Left ventricle myocardium superior (tissue), 1 donor: ENCODE measurements around the gene CSTF2T. TPM values are rescaled to one million over a fixed set of nuclear protein-coding genes. Genes with fewer than 3 reads are reported as not detected.
"Not testable (repeated sequence)": the region's sequence is repeated elsewhere in the genome, so short reads cannot be mapped to it uniquely, and the experiment has no call there.

ENCODE experiments used
- ATAC-seq: fragments of 200-7000 bp; cut with Tn5 transposase; one replicate; pipeline ENCODE4 v1.9.1; 2020; ENCODE audit warnings: mild to moderate bottlenecking, moderate library complexity
- DNase-seq: peaks from one replicate; pipeline ENCODE4 v3.0.0-alpha.2; 2020
- intact Hi-C: fragments of 100-400 bp; cut with micrococcal nuclease; formaldehyde crosslinking; loops from one replicate; pipeline ENCODE4 v1.11.0; 2022
- total RNA-seq: library from RNA; stranded (reverse); fragmentation: NEBNext Ultra II Directional; extraction: Animal tissue kit (Norgen Biotek cat#: 25700); gene quantifications from one replicate; pipeline ENCODE4 v1.2.1, GENCODE V29; 2021
- donor health status: DM: no; HTN: yes; CAD: no; lungs with severe emphysema.

The CSTF2T gene
- total RNA-seq, 1 donor from 2014 or later = 21.3 TPM

DNA sequence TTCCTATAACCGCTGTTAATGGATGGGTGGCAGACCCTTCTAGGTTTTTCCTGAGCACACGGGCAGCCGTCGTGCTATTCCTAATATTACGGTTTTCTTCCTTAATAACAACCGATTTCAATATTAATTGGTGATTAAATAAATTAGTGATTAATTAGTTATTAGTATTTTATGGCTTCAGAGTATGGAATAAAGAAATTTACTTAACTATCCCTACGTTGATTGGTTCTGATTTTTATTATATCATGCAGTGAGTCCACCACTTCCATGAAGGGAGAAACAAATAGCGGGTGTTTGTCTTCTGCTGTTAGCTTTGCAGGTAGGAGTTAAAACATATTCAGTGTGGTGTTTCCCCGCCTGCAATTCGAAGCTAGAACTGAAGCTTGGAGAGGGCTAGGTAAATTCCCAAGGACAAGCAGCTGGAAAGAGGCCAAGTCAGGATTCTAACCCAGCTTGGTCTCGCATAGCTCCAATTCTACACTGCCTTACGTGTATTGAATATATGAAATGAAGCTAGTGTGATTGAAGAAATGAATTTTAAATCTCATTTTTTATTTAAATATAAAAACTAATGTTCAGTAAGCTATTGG is 928 bp upstream of the CSTF2T start:
- ATAC-seq (peak; percentile 5), DNase-seq (no peak)
- intact Hi-C loops = no loop called here

DNA sequence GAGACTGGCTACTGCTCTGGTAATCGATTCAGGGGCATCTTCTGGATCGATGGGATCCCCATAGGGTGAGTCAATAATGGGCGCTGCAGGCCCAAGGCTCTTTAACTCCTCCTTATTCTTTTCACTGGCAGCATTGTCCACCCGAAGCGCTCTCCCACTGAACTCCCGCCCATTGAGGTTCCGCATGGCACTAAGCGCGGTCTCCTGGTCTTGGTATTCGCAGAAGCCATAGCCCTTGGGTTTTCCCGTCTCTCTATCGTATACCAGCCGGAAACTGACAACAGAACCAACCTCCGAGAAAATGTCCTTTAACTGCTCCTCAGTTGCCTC is 285 bp downstream of the CSTF2T start:
- intact Hi-C loops = no loop called here

DNA sequence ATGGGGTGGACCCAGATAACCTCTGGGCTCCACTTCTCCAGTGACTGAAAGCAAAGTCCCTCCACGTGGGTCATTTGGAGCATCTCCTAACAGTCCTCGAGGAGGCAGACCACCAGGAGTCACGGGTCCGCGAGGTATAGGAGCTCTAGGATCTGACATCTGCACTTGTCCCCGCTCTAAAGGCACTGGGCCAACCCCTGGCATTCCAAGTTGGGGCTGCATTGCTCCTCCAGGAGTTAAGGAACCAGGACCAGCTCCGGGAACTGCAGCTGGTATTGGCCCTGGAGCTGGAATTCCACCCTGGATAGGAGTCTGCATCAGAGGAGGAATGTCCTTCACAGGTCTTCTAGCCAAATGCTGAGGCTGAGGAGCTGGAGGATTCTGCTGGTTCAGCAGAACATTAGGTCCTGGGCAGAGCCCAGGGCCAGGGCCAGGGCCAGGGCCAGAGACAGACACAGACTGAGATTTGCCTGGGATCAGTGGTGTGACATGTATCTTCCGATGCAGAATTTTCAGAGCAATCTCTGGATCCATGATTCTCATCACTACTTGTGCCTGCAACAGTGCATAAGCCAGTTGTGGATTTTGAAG is 827 bp downstream of the CSTF2T start:
- intact Hi-C loops = no loop called here

More for the DNA sequence above, 285 bp downstream of the CSTF2T start:
- ATAC-seq = peak; percentile 57
- peak; percentile 31 for DNase-seq

DNA sequence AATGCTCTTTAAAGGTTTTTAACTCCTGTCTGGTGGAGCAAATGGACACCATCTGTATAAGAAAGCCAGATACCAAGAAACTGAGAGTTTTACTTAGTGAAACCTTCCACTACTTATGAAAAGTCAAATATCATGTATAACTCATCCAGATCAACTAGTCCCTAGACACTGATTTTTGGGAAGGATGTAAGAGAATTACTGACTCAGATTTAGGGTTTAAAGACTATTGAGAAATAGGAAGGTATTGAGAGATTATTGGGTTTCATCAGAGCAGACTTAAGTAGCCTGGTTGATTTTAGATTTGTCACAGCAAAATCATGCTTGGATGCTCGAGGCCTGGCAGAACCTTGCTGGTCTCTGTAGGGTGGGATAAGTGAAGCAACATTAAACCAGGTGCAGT is 3.1 kb downstream of the CSTF2T start:
- no peak for ATAC-seq
- intact Hi-C loops = no loop called here
- no peak for DNase-seq

More for the DNA sequence above, 827 bp downstream of the CSTF2T start:
- ATAC-seq (peak; percentile 31), DNase-seq (peak; percentile 29)

DNA sequence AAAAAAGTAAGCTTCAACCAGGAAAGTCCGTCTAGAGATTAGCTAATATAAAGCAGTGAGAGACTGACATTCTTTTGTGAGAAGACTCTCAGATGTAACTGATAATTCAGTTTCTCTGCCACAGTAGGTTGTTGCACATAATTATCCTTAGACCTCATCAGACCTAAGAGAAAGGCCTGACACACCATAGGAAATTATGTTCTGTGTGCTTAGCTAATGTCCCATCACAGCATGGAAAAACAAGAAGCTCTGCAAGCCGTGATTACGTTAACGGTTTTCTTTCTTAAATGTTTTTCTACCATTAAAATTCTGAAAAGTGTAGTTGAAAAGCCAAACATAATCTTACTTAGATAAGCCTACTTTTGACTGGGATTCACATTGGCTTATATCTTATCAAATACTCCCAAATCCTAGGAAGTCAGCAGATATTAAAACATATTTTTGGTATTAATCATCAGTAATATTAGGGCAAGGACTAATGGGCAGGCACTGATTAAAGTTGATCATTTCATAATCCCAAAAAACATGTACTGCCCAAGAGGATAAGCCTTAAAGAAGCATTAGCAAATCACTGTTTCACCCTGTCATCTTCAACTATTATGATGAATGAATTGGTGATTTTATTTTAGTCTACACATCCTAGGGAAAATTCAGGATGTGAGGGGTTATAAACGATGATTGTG is 5.2 kb downstream of the CSTF2T start:
- intact Hi-C loops = no loop called here
- ATAC-seq (no peak), DNase-seq (no peak)

DNA sequence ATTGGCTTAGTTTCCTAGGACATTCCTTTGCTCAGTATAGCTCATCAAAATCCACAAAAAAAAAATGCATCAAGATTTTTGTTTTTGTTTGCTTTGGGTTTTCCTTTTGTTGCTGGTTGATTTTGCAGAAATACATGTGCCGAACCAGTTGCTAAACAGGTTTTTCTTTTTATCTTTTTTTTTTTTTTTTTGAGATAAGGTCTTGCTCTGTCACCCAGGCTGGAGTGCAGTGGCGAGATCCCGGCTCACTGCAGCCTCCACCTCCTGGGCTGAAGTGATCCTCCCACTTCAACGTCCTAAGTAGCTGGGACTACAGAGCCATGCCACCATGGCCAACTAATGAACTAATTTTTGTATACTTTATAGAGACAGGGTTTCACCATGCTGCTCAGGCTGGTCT is 8.3 kb downstream of the CSTF2T start:
- no peak for DNase-seq
- peak; percentile 34 for ATAC-seq
- intact Hi-C loops = no loop called here

DNA sequence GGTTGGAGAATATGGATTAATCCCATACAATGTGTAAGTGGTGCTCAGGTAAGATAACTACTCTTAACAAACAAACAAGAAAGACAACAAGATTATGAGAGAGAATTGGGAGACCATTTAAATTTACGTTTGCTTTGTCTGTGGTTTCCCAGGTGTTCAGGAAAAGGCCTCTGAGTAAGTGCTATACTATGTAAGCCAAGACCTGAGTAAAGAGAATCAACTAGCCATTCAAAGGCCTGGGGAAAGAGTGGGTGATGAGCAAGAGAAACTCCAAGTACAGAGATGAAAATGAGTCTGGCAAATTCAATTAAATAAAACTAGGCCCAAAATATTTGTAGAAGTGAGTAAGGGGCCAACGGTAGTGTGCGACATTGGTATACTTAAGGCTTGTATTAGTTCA is 9.9 kb downstream of the CSTF2T start:
- no peak for ATAC-seq
- DNase-seq = no peak
- intact Hi-C loops = no loop called here

DNA sequence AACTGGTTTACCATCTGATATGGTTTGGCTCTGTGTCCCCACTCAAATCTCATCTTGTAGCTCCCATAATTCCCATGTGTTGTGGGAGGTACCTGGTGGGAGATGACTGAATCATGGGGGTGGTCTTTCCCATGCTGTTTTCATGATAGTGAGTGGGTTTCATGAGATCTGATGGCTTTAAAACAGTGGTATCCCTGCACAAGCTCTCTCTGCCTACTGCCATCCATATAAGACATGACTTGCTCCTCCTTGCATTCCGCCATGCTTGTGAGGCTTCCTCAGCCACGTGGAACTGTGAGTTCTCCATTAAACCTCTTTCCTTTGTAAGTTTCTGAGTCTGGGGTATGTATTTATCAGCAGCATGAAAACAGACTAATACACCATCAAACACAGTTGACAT is 10.6 kb downstream of the CSTF2T start:
- DNase-seq, intact Hi-C loops, ATAC-seq: not testable (repeated sequence)

DNA sequence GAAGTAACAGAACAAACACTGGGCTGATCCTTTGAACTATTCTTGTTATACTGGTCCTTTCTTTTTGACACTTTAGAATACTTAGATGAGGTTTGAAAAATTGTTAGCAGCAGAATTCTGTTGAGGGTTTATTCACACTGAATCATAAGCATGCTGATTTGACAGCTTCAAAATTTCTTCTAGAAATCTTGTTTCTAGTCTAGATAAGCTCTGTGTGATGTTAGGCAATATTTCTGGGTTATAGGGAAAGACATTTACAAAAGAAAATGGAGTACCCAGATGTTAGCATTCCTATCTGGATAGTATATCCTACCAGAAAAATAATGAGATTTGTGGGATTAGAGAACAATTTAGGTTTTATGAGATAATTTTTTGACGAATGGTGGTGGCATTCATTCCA is 12.1 kb downstream of the CSTF2T start:
- no peak for ATAC-seq
- DNase-seq = no peak
- intact Hi-C loops = no loop called here

DNA sequence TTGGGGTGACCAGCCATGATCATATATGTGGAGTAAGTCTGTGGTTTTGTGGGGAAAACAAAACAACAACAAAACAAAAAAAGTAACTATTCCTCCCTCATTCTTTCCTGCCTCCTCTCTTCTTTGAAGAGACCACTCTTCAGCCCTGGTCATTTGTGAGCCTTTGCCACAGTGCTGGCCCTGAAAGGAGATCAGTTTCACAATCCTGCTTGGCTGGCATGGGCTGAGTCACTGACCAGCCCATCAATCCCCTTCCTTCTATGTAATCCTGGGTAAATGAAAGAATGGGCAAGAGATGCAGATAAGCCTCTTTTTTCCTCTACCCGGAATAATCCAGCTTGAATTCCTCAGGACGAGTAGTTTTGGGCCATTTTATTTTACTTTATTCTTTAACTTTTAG is 13.6 kb downstream of the CSTF2T start:
- DNase-seq (no peak), ATAC-seq (no peak)
- intact Hi-C loops = no loop called here

DNA sequence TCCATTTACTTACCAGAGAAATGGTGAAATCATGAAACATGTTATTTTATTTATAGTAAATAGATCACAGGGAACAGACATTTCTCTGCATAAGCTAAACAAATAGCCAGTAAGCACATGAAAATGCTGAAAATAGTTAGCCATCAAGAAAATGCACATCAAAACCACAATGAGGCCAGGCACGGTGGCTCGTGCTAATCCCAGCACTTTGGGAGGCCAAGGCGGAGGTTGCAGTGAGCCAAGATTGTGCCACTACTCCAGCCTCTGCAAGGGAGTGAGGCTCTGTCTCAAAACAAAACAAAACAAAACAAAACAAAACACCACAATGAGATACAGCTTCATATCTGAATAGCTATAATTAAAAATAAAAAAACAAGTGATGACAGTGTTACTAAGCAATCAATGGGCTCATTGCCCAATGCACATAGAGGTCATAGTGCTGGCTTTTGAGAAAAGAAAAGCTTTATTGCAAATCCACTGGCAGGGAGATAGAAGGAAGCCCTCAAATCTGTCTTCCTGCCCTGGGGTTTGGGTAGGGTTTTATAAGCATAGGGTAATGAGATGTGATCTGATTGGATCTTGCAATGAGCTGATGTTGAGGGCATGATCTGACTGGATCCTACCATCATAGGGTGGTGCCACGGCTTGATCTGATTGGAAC is 16.2 kb downstream of the CSTF2T start:
- ATAC-seq (peak; percentile 86), DNase-seq (peak; percentile 44)
- intact Hi-C loops = no loop called here

DNA sequence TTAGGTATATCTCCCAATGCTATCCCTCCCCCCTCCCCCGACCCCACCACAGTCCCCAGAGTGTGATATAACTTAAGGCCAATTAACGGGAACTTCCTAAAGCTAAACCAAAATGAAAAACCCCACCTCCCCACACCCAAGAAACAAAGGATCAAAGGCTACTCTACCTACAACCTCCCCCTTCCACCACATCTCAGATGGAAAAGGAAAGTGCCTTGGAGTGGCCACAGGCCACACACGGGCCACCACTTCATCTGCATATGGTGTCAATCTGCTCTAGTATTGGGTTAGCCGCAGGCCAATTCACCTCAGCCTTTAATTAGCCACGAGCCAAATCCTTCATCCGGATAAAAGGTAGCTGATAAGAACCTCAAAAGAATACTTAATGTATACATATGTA is 19.6 kb downstream of the CSTF2T start:
- intact Hi-C loops = no loop called here
- DNase-seq = no peak
- no peak for ATAC-seq

DNA sequence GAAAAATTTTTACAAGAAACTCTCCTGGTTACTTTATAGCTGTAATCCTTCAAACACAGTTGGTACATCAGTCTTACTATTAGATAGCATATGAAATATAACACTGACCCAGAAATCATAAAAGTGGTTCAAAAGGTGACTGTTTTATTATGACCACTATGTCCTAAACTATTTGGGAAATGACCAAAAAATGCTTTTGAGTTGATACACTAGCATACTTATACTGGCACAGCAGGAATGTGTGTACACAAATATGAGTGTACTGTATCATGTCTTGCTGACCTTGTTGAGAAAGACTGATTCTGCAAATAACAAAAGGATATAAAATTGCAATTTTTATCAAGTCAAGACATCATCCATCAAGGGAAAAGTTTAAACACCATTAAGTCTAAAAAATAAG is 24.3 kb downstream of the CSTF2T start:
- intact Hi-C loops = no loop called here
- ATAC-seq (no peak), DNase-seq (no peak)

DNA sequence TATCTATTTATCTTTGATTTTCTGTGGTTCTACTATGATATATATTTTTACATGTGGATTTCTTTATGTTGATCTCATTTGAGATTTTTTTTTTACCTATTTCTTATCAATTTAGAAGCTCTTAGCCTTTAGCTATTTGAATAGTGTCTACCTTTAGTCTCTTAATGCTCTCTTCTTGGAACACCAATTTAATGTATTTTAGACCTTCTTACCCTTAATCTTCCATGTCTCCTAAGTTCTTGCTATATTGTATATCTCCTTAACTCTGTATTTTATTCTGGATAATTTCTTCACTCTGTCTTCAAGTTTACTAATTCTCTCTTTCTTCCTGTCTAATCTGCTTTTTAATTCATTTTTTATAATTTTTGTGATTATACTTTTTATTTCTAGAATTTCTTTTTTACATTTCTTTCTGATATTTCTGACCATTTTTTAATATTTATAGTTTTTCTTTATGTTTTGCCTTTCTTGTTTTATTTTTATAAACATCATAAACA is 27.3 kb downstream of the CSTF2T start:
- DNase-seq = no peak
- ATAC-seq = no peak
- intact Hi-C loops = no loop called here

DNA sequence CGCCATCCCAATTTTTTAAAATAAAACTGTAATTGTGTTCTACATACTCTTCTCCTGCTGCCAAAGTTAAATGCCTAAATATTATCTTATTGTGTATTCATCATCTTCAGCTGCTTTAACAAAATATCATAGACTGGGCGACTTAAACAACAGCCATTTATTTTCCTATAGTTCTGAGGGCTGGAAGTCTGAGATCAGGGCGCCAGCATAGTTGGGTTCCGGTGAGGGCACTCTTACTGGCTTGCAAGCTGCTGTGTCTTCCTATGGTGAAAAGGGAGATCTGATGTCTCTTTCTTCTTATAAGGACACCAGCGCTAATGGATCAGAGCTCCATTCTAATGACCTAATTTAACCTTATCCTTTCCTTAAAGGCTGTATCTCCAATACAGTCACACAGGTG is 30.4 kb downstream of the CSTF2T start:
- intact Hi-C loops = no loop called here
- ATAC-seq (no peak), DNase-seq (no peak)

DNA sequence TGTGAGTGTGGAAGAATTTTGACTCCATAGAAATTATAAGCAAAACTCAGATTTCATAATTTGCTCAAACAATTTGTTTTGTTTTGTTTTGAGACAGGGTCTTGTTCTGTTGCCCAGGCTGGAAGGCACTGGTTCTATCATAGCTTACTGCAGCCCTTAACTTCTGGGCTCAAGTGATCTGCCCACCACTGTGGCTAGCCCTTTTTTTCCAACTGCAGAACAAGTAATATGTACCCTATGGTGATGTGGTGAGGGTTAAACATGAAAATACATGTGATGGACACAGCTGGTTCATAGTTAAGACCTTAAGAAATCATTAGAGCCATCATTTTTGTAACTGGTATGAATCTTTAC is 31.1 kb downstream of the CSTF2T start:
- ATAC-seq (no peak), DNase-seq (no peak)
- intact Hi-C loops = no loop called here

DNA sequence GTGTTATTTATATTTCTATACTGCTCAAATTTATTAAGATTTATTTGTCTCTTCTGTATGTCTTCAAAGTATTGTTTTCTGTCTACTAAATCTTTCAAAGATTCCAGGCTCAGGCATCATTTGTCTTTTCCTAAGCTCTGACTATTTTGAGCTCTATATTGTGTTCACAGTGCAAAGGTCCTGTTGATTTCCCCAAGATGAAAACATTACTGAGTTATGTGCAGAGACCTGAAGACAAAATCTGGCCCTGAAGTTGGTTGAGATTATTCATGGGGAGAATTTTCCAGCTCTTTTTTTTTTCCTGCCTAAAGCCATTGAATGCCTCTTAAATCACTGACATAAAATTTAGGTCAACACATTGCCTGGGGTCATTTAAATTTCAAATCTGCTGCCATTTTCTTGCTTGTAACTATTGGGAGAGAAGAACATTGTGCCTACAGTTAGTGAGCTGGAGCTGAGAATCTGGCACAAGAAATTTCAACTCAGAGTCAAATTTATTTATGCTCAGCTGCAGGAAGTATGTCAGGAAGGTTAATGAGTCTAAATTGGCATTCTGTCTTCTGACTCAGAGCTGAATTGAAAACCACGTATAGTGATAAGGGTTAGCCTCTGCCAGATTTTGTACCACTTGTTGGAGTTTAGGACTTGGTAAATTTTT is 31.6 kb downstream of the CSTF2T start:
- DNase-seq (no peak), ATAC-seq (peak; percentile 55)
- intact Hi-C loops = no loop called here

DNA sequence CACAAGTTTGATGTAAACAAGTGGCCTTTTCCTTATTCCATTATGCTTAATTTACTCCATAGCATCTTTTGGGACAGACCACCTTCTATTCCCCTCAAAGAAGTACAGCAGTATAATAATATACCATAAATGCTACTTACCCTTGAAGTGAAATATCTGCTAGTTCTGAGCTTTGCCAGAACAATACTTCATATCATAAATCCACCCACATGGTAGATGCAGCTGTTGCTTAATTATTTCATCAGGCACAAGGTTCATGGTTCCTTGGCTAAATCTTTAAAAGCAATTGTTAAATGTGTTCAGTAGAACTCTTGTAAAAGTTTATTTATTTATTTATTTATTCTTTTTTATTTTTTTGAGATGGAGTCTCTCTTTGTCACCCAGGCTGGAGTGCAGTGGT is 32.9 kb downstream of the CSTF2T start:
- DNase-seq = no peak
- intact Hi-C loops = no loop called here
- ATAC-seq = no peak

DNA sequence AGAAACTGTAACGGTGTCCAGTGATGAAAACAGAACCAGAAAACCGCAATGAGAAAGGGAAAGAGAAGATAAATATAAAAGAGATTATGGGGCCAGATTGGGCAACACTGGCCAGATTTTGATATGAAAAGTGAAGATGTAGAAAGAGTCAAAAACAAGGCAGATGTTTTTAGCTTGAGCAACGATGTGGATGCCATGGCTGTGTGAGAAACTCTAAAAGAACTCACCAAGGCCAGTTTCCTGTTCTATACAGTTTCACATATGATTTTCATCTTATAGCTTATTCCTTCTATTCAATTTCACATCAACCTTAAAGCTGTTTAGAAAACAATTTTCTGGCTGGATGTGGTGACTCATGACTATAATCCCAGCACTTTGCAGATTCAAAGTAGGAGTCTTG is 36.3 kb downstream of the CSTF2T start:
- DNase-seq (no peak), ATAC-seq (no peak)
- intact Hi-C loops = no loop called here

DNA sequence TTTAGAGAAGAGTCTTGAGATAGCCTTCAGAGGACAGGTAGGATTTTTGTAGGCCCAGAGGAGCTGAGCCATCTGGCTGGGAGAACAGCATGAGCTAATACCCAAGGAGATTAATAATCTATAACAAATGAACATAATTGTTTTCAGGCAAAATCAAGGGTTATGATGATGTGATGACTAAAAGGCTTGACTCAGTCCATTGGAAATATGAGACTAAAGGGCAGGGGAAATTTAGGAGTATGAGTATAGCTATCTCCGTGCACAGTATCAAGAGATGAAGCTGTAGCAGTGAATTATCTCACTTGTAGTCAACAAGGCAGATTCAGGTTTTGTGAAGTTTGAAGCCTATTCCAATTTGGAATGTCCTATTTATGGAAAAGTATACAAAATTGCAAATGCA is 40.1 kb downstream of the CSTF2T start:
- DNase-seq (no peak), ATAC-seq (no peak)
- intact Hi-C loops = no loop called here
